HepG2 (cell line): ENCODE data around the gene PERCC1. TPM values are rescaled to one million over a fixed set of nuclear protein-coding genes. Genes with fewer than 3 reads are reported as not detected.

Source experiments
- EP300 ChIP-seq, 3 experiments: sonication (generic) in 1 of 3; formaldehyde crosslinking in 1 of 3; IDR thresholded peaks; 2 replicates each; pipeline versions ENCODE4 v1.5.1 to v1.6.1; 2011 to 2020; ENCODE audit warnings: low read depth in 2 of 3, low read length in 2 of 3, borderline replicate concordance in 1 of 3, improper control_type of control experiment in 1 of 3, mild to moderate bottlenecking in 1 of 3, missing genetic modification reagents in 1 of 3, moderate library complexity in 1 of 3
- FLYWCH1 ChIP-seq: sonication (generic); formaldehyde crosslinking; IDR thresholded peaks from 2 replicates; pipeline ENCODE4 v1.8.1; 2023; ENCODE audit warnings: mild to moderate bottlenecking, missing genetic modification reagents
- GABPA ChIP-seq, 2 experiments: IDR thresholded peaks; 2 replicates each; pipeline ENCODE4 v1.6.1; 2011 to 2016; ENCODE audit warnings: low read depth in 2 of 2, low read length in 1 of 2, missing biosample characterization in 1 of 2, missing genetic modification characterization in 1 of 2
- GATAD2A ChIP-seq: IDR thresholded peaks from 2 replicates; pipeline ENCODE4 v1.6.1; 2016
- HDAC2 ChIP-seq: sonication (generic); formaldehyde crosslinking; IDR thresholded peaks from 2 replicates; pipeline ENCODE4 v1.4.0; 2020; ENCODE audit warnings: missing genetic modification reagents
- KAT2B ChIP-seq: fragments of 150-350 bp; IDR thresholded peaks from 2 replicates; pipeline ENCODE4 v1.6.1; 2014; ENCODE audit warnings: low read depth, low read length, borderline replicate concordance
- NR1H2 ChIP-seq: sonication (generic); formaldehyde crosslinking; IDR thresholded peaks from 2 replicates; pipeline ENCODE4 v1.8.1; 2022; ENCODE audit warnings: low read depth, missing genetic modification reagents, borderline replicate concordance
- POGZ ChIP-seq: sonication (generic); formaldehyde crosslinking; IDR thresholded peaks from 2 replicates; pipeline ENCODE4 v1.4.0; 2020; ENCODE audit warnings: mild to moderate bottlenecking, missing genetic modification reagents
- PTBP1 ChIP-seq: fragments of 200-400 bp; formaldehyde crosslinking; IDR thresholded peaks from 2 replicates; pipeline ENCODE4 v1.6.1; 2018; ENCODE audit warnings: low read length, low read depth; ENCODE audit not compliant: poor library complexity, severe bottlenecking
- REPIN1 ChIP-seq: sonication (generic); formaldehyde crosslinking; IDR thresholded peaks from 2 replicates; pipeline ENCODE4 v1.8.0; 2022; ENCODE audit warnings: missing genetic modification reagents, low read depth, mild to moderate bottlenecking, borderline replicate concordance
- SRY ChIP-seq: sonication (generic); formaldehyde crosslinking; IDR thresholded peaks from 2 replicates; pipeline ENCODE4 v1.8.0; 2022; ENCODE audit warnings: mild to moderate bottlenecking, missing genetic modification reagents
- ZBTB38 ChIP-seq: sonication (generic); formaldehyde crosslinking; IDR thresholded peaks from 2 replicates; pipeline ENCODE4 v1.5.1; 2020; ENCODE audit warnings: mild to moderate bottlenecking, missing genetic modification reagents
- ZNF274 ChIP-seq: sonication (generic); formaldehyde crosslinking; IDR thresholded peaks from 2 replicates; pipeline ENCODE4 v1.5.1; 2020; ENCODE audit warnings: mild to moderate bottlenecking, missing genetic modification reagents
- ZNF292 ChIP-seq: sonication (generic); formaldehyde crosslinking; IDR thresholded peaks from 2 replicates; pipeline ENCODE4 v1.8.1; 2022; ENCODE audit warnings: mild to moderate bottlenecking, low read depth, missing genetic modification reagents, borderline replicate concordance
- ZNF567 ChIP-seq: sonication (generic); formaldehyde crosslinking; IDR thresholded peaks from 2 replicates; pipeline ENCODE4 v1.8.1; 2023; ENCODE audit warnings: mild to moderate bottlenecking, missing genetic modification reagents, borderline replicate concordance
- ZSCAN12 ChIP-seq: sonication (generic); formaldehyde crosslinking; IDR thresholded peaks from 2 replicates; pipeline ENCODE4 v1.9.0; 2021; ENCODE audit warnings: mild to moderate bottlenecking, missing genetic modification reagents
- polyA plus RNA-seq, 8 experiments: library from polyadenylated mRNA; depleted of rRNA in 3 of 8; stranded (reverse) in 7 of 8; unstranded in 1 of 8; fragments of >200 nt; fragmentation: Illumina TruSeq in 4 of 8; extraction: Trizol in 4 of 8; gene quantifications; 2 replicates each; pipeline versions ENCODE4 v1.2.1 to v1.2.3, GENCODE V29; 2011 to 2016; ENCODE audit warnings: low read depth in 4 of 8, missing spikeins in 1 of 8, mixed read lengths in 1 of 8; ENCODE audit not compliant: insufficient read depth in 1 of 8
- total RNA-seq, 5 experiments: library from RNA; depleted of rRNA; stranded (reverse); fragments of >200 nt; fragmentation: Illumina TruSeq; extraction: Trizol; gene quantifications; 2 replicates each; pipeline ENCODE4 v1.2.3, GENCODE V29; 2016; ENCODE audit warnings: low read depth in 1 of 5
- TF ChIP-seq, protein P1 (sequence below): sonication (generic); formaldehyde crosslinking; IDR thresholded peaks from 2 replicates; pipeline ENCODE4 v1.4.0; 2020; ENCODE audit warnings: missing genetic modification reagents, borderline replicate concordance
- TF ChIP-seq, protein P2 (sequence below): sonication (generic); formaldehyde crosslinking; IDR thresholded peaks from 2 replicates; pipeline ENCODE4 v1.4.0; 2020; ENCODE audit warnings: missing genetic modification reagents
- TF ChIP-seq, protein P3 (sequence below), 2 experiments: fragments of 450-650 bp in 1 of 2; sonication (generic) in 1 of 2; formaldehyde crosslinking; IDR thresholded peaks; 2 replicates each; pipeline versions ENCODE4 v1.5.0 to v1.8.0; 2020 to 2022; ENCODE audit warnings: mild to moderate bottlenecking in 1 of 2, missing genetic modification reagents in 1 of 2
- TF ChIP-seq, protein P4 (sequence below): sonication (generic); formaldehyde crosslinking; IDR thresholded peaks from 2 replicates; pipeline ENCODE4 v1.4.0; 2020; ENCODE audit warnings: missing genetic modification reagents
- TF ChIP-seq, protein P5 (sequence below): sonication (generic); formaldehyde crosslinking; IDR thresholded peaks from 2 replicates; pipeline ENCODE4 v1.8.0; 2022; ENCODE audit warnings: missing genetic modification reagents, low read depth, mild to moderate bottlenecking, borderline replicate concordance

The PERCC1 gene
- total and polyA plus RNA-seq, 2 of the 13 experiments (the other 11 are each of a cell fraction or from before 2014, with no cell fraction given) = 0.15 TPM; not detected in 1

DNA sequence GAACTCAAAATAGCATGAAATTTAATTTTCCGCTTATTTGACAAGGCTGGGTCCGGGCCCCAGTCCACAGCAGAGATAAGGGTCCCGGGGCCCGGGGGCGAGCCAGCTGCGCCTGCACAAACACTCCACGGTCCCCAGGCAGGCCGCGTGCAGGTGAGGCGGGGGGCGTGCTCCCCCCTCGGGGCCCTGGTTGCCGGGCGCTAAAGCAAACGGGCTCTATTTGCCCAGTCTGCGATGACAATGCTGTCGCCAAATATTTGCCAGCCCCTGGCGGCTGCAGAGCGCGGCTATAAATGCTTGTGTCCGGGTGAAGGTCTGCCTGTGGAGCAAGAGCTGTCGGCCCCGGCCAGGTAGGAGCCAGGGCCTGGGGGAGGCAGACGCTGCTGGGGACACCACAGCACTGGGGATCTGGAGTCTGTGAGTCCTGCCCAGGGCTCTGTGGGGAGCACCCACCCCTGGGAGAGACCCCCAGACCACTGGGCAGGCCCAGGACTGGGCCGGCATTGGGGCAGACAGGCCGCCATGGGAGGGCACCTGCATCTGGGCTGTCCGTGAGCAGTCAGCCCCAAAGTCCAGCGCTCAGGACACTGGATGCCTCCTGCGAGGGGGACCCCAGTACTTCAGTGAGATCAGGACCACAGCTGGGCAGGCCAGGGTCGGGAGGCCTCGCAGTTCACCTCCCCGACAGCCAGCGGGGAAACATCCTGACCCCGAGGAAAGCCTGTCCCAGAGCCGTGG, at the start of gene PERCC1 (continued):
- TF ChIP-seq REPIN1 (CRISPR knock-in tag) (peak; percentile 78; the same call in 1 of the 2 replicates), PTBP1 (peak; percentile 69), ZBTB38 (CRISPR knock-in tag) (0 out of 2 replicates have a peak, but pooled peaks have one; percentile 19), EP300 (IDR thresholded peaks at IDR 0.05; ENCODE audit: low read depth in 2 of 2, low read length in 2 of 2) (peak in 1 of 2 experiments; percentile 65; a peak in 1 of 4 replicates), EP300 (CRISPR knock-in tag; IDR thresholded peaks at IDR 0.05; ENCODE audit: borderline replicate concordance) (peak; percentile 10; the same call in 1 of the 2 replicates), ZNF567 (CRISPR knock-in tag) (0 out of 2 replicates have a peak, but pooled peaks have one; percentile 32), ZNF292 (CRISPR knock-in tag) (peak; percentile 32; the same call in 1 of the 2 replicates), POGZ (CRISPR knock-in tag) (no peak), ZNF274 (CRISPR knock-in tag) (no peak), SRY (CRISPR knock-in tag) (no peak), KAT2B (no peak), ZSCAN12 (CRISPR knock-in tag) (no peak), GABPA (IDR thresholded peaks at IDR 0.05; ENCODE audit: low read depth, low read length) (no peak), GABPA (CRISPR knock-in tag; IDR thresholded peaks at IDR 0.05; ENCODE audit: low read depth) (no peak), NR1H2 (CRISPR knock-in tag) (no peak), GATAD2A (peak; percentile 76), HDAC2 (CRISPR knock-in tag) (peak; percentile 86), FLYWCH1 (CRISPR knock-in tag) (no peak)
- TF ChIP-seq, protein P1, sequence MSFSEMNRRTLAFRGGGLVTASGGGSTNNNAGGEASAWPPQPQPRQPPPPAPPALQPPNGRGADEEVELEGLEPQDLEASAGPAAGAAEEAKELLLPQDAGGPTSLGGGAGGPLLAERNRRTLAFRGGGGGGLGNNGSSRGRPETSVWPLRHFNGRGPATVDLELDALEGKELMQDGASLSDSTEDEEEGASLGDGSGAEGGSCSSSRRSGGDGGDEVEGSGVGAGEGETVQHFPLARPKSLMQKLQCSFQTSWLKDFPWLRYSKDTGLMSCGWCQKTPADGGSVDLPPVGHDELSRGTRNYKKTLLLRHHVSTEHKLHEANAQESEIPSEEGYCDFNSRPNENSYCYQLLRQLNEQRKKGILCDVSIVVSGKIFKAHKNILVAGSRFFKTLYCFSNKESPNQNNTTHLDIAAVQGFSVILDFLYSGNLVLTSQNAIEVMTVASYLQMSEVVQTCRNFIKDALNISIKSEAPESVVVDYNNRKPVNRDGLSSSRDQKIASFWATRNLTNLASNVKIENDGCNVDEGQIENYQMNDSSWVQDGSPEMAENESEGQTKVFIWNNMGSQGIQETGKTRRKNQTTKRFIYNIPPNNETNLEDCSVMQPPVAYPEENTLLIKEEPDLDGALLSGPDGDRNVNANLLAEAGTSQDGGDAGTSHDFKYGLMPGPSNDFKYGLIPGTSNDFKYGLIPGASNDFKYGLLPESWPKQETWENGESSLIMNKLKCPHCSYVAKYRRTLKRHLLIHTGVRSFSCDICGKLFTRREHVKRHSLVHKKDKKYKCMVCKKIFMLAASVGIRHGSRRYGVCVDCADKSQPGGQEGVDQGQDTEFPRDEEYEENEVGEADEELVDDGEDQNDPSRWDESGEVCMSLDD = no peak
- TF ChIP-seq, protein P2, sequence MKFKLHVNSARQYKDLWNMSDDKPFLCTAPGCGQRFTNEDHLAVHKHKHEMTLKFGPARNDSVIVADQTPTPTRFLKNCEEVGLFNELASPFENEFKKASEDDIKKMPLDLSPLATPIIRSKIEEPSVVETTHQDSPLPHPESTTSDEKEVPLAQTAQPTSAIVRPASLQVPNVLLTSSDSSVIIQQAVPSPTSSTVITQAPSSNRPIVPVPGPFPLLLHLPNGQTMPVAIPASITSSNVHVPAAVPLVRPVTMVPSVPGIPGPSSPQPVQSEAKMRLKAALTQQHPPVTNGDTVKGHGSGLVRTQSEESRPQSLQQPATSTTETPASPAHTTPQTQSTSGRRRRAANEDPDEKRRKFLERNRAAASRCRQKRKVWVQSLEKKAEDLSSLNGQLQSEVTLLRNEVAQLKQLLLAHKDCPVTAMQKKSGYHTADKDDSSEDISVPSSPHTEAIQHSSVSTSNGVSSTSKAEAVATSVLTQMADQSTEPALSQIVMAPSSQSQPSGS = peak; percentile 61; the same call in 1 of the 2 replicates
- TF ChIP-seq, protein P3, sequence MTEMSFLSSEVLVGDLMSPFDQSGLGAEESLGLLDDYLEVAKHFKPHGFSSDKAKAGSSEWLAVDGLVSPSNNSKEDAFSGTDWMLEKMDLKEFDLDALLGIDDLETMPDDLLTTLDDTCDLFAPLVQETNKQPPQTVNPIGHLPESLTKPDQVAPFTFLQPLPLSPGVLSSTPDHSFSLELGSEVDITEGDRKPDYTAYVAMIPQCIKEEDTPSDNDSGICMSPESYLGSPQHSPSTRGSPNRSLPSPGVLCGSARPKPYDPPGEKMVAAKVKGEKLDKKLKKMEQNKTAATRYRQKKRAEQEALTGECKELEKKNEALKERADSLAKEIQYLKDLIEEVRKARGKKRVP (CRISPR knock-in tag; IDR thresholded peaks at IDR 0.05) = 0 out of 4 replicates have a peak, but pooled peaks of 1 of the 2 experiments have one; percentile 22
- TF ChIP-seq, protein P4, sequence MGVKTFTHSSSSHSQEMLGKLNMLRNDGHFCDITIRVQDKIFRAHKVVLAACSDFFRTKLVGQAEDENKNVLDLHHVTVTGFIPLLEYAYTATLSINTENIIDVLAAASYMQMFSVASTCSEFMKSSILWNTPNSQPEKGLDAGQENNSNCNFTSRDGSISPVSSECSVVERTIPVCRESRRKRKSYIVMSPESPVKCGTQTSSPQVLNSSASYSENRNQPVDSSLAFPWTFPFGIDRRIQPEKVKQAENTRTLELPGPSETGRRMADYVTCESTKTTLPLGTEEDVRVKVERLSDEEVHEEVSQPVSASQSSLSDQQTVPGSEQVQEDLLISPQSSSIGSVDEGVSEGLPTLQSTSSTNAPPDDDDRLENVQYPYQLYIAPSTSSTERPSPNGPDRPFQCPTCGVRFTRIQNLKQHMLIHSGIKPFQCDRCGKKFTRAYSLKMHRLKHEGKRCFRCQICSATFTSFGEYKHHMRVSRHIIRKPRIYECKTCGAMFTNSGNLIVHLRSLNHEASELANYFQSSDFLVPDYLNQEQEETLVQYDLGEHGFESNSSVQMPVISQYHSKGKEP (CRISPR knock-in tag) = no peak
- TF ChIP-seq, protein P5, sequence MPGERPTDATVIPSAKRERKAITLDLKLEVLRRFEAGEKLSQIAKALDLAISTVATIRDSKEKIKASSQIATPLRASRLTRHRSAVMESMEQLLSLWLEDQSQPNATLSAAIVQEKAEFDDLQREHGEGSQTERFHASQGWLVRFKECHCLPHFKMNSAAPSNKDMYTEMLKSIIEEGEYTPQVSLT (CRISPR knock-in tag) = no peak
